Retinal pigment epithelial cell (primary cell): Measurements from ENCODE around the gene INHBB.

Source experiments
- DNase-seq: peaks from one replicate; pipeline ENCODE4 v3.0.0-alpha.2; 2010; ENCODE audit warnings: low read depth
- H3K4me3 ChIP-seq: 2 replicates; pipeline ENCODE4 v1.5.1; 2011; ENCODE audit warnings: mild to moderate bottlenecking, low read length, control low read depth, moderate library complexity
- TF ChIP-seq, protein P1 (sequence below): conservative IDR thresholded peaks from 2 replicates; pipeline ENCODE4 v1.5.1; 2011; ENCODE audit warnings: low read depth, low read length, control low read depth, inconsistent platforms

Gene INHBB

GRCh38 chr2:120378605-120379004 lies 32.7 kb downstream of the INHBB start:
- no peak overlapping the region for H3K4me3 ChIP-seq
- DNase-seq = no peak
- TF ChIP-seq, protein P1, sequence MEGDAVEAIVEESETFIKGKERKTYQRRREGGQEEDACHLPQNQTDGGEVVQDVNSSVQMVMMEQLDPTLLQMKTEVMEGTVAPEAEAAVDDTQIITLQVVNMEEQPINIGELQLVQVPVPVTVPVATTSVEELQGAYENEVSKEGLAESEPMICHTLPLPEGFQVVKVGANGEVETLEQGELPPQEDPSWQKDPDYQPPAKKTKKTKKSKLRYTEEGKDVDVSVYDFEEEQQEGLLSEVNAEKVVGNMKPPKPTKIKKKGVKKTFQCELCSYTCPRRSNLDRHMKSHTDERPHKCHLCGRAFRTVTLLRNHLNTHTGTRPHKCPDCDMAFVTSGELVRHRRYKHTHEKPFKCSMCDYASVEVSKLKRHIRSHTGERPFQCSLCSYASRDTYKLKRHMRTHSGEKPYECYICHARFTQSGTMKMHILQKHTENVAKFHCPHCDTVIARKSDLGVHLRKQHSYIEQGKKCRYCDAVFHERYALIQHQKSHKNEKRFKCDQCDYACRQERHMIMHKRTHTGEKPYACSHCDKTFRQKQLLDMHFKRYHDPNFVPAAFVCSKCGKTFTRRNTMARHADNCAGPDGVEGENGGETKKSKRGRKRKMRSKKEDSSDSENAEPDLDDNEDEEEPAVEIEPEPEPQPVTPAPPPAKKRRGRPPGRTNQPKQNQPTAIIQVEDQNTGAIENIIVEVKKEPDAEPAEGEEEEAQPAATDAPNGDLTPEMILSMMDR = no peak

DNA sequence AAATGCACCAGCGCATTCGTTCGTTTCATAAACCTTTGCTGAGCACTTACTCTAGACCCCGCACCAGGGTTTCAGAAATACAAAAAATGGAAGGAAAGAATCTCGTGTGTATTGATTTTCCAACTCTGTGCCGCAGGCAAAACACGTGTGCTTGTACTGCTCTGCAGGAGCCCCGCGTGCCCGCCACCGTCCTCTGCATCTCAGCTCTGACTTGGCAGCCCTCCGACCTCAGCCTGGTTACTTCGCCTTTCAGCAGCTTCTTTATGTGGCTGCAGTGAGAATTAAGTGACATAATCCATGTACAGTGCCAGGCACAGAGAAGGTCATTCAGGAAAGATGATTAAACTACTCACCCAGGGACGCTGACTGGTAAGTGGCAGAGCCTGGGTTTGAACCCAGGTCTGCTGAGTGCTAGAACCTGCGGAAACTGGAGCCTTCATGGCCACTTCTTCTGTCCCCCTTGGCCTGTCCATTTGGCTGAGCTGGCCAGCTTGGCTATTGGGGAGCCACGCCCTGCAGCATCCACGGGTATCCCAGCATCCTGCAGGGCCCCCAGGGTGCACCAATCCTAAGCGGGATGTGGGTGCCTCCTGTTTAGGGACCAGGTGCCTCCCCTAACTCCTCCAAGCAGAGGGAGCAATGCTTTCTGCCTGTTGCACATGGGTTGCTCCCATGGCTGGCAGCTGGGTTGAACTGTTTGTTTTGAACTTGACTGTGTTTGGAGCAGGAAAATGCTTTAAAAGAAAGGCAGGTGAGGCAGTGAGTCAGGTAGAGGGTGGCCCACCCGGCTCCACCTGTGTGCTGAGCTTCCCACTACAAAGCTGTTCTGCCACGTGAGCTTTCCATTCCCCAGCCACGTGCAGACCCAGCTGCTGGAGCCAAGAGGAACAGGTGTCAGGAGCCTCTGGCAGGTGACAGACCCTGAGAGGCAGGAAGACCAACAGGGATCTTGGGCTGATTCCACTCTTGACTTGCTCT lies 34.3 kb downstream of the INHBB start:
- TF ChIP-seq, protein P1 = no peak
- H3K4me3 ChIP-seq = no peak overlapping the region
- no peak for DNase-seq

- DNase-seq = no peak
- no peak overlapping the region for H3K4me3 ChIP-seq
- TF ChIP-seq, protein P1 = no peak
Measured at GRCh38 chr2:120381192-120381591, 35.3 kb downstream of the INHBB start.

- no peak for DNase-seq
- no peak overlapping the region for H3K4me3 ChIP-seq
- TF ChIP-seq, protein P1 = no peak
Measured at GRCh38 chr2:120381661-120382060, 35.7 kb downstream of the INHBB start.

- no peak overlapping the region for H3K4me3 ChIP-seq
- DNase-seq = no peak
- TF ChIP-seq, protein P1 = no peak
Measured at GRCh38 chr2:120382541-120383144, 36.7 kb downstream of the INHBB start.

DNA sequence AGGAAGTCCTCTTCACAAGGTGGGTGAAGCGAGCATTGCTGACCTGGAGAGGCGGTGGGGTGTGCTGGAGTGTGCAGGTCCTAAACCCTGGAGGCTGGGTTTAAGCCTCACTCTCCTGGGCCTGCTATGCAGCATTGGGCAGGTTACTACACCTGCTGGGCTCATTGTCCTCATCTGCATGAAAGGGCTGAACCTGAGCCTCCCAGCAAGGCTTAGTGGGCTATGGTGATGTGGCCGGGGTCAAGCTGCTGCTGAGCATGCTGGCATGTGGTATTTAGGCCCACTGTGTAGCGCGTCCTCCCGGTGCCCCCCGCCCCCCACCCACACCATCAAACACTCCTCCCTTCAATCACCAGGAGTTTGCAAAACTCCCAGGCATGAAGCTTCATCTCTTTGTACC lies 37.3 kb downstream of the INHBB start:
- no peak for DNase-seq
- no peak overlapping the region for H3K4me3 ChIP-seq
- TF ChIP-seq, protein P1 = no peak
